ENCODE data around the gene MYOZ1. TPM values are rescaled to one million over a fixed set of nuclear protein-coding genes. Genes with fewer than 3 reads are reported as not detected.

MYOZ1 gene
- total and polyA plus RNA-seq, 2 of the 4 experiments (the other 2 are of a cell fraction), result 0.18 to 0.29 TPM

DNA sequence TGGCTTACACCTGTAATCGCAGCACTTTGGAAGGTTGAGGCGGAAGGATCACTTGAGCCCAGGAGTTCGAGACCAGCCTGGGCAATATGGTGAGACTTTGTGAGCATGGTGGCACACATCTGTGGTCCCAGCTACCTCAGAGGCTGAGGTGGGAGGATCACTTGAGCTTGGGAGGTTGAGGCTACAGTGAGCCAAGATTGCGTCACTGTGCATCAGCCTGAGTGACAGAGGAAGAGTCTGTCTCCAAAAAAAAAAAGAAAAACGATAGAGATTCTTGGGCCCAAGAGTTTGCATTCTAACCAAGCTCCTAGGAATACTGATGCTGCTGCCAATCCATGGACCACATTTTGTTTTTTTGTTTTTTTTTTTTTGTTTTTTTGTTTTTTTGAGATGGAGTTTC is 12.1 kb downstream of the MYOZ1 start:
- ATAC-seq (ENCODE audit: low read depth) (no peak), DNase-seq (no peak)
- in situ Hi-C loops (cut with MboI; ENCODE audit: low sequenced_read_pairs) (loop anchor here (25.0 kb wide), 1 partner anchor 367 kb away; the partner anchor contains the start of gene MRPS16), intact Hi-C loops (cut with micrococcal nuclease) (no loop called here), dilution Hi-C loops (cut with HindIII; ENCODE audit: low sequenced_read_pairs, unreplicated experiment) (no loop called here)
- 0 out of 2 replicates have a peak, but pooled peaks have one; percentile 15 for TF ChIP-seq CEBPB (IDR thresholded peaks at IDR 0.05; ENCODE audit: low read depth, low read length)
- TF ChIP-seq NFE2L2 (IDR thresholded peaks at IDR 0.05; ENCODE audit: low read depth, low read length), result no peak
- Histone ChIP-seq H2AFZ (replicated peaks; ENCODE audit: low read length, poor library complexity) (no peak overlapping the region), H3K9me1 (ENCODE audit: insufficient read depth, low read length) (no peaks in the 10 kb centered on the region), H2BK120ac (ENCODE audit: low read depth, low read length) (no peak overlapping the region), H3K18ac (ENCODE audit: low read depth, low read length) (no peak overlapping the region), H3K56ac (ENCODE audit: extremely low read depth, insufficient read depth, low read length) (no peak overlapping the region), H3K27ac (ENCODE audit: insufficient read depth, low read length) (no peak overlapping the region), H3K4me1 (ENCODE audit: control insufficient read depth, insufficient read depth, low read length) (0 out of 2 replicates have a peak, but pooled peaks cover 1% of the 10 kb centered on the region), H2BK15ac (ENCODE audit: low read depth, low read length) (no peak overlapping the region), H2BK20ac (ENCODE audit: low read depth, low read length) (no peak overlapping the region), H3K4me3 (ENCODE audit: insufficient read depth, low read depth, low read length) (no peak overlapping the region), H2AK5ac (ENCODE audit: low read depth, low read length) (no peak overlapping the region; the same call in 1 of the 2 replicates), H4K91ac (ENCODE audit: insufficient read depth, low read depth, low read length) (no peak overlapping the region), H3K9ac (ENCODE audit: low read depth, low read length) (no peak overlapping the region), H4K5ac (ENCODE audit: low read depth, low read length) (no peak overlapping the region), H4K8ac (ENCODE audit: low read depth in 2 of 2, low read length in 2 of 2) (no peak overlapping the region), H3K27me3 (ENCODE audit: control insufficient read depth, insufficient read depth, low read length) (no peaks in the 10 kb centered on the region), H3K4me2 (ENCODE audit: low read depth, low read length) (no peak overlapping the region), H4K20me1 (ENCODE audit: insufficient read depth, low read length) (no peaks in the 10 kb centered on the region), H3K9me3 (ENCODE audit: control insufficient read depth, insufficient read depth, low read length) (no peaks in the 10 kb centered on the region), H3K23ac (ENCODE audit: low read depth, low read length) (no peak overlapping the region), H3K36me3 (ENCODE audit: control insufficient read depth, insufficient read depth, low read length) (no peaks in the 10 kb centered on the region), H3K79me1 (ENCODE audit: low read depth in 1 of 2, low read length in 2 of 2) (peaks cover 14 to 27% of the 10 kb centered on the region in 2 experiments), H3K4ac (ENCODE audit: low read depth, low read length) (no peak overlapping the region), H3K14ac (replicated peaks; ENCODE audit: low read depth, low read length) (no peak overlapping the region), H2BK5ac (ENCODE audit: low read depth, low read length, poor library complexity, severe bottlenecking) (no peak overlapping the region), H2AK9ac (replicated peaks; ENCODE audit: low read depth, low read length, poor library complexity) (no peak overlapping the region)
- ChIA-PET POLR2A (ENCODE audit: unreplicated experiment) (interaction anchor here (0.6 kb wide), 1 partner anchor 127 kb away, joined by 6 read pairs; no protein-coding TSS in a partner anchor), CTCF (interaction anchor here (0.6 kb wide), 1 partner anchor 15 kb away, joined by 3 read pairs; no protein-coding TSS in a partner anchor)
- BruUV-seq (replicated peaks), result no TSS peak
- WGBS, 2 experiments (ENCODE audit: extremely low coverage in 2 of 2, insufficient read length in 1 of 2), result 100% methylated on average over 2 of the region's 5 CpGs; no CpG with 5 or more reads in 1 of the 2 experiments

All from IMR-90 (cell line).